Heart left ventricle (tissue), 13 donors: ENCODE data around the gene MYBPH.
A peak's percentile ranks its signal among the peaks of the same experiment; 100 is the strongest.

Experiments used
- POLR2A ChIP-seq, 2 donors: fragments of 450-650 bp; IDR thresholded peaks; one replicate each; pipeline ENCODE4 v1.6.1; 2017; ENCODE audit warnings: antibody characterized with exemption in 2 of 2, mild to moderate bottlenecking in 2 of 2, moderate library complexity in 2 of 2
- TF ChIP-seq, protein P1 (sequence below), 12 donors: fragments of 200-600 bp; sonication (generic) in 4 of 12; IDR thresholded peaks; one replicate each; pipeline versions ENCODE4 v1.5.0 to v1.8.0; 2018 to 2022; ENCODE audit warnings: antibody characterized with exemption in 12 of 12, mild to moderate bottlenecking in 5 of 12
- donor health status: ischemic (EF 13 %, LVEDD 7.1; RV severe dilation, severe dysfunction).
- donor health status: DM: no; HTN: yes; CAD: no.
- donor health status: DM: no; HTN: no; CAD: no.
- donor health status: ischemic (EF 25% LVEDD 6.9; RV normal size, moderate dysfunction).
- donor health status: ischemic (EF 25% LVEDD 5.7; RV mildly dilated, moderate dysfunction).
- donor health status: ischemic (EF 35%, LVEDD 5.7; RV mildly dilated, moderate dysfunction).
- donor health status: nonischemic (EF 11% LVEDD 7.7; RV severe dilation, severe dysfunction).
- donor health status: DM: yes; HTN: yes; CAD: no.
- donor health status: PGD.
- donor health status: ischemic (EF 29% LVEDD 5.4; RV normal size, mild dysfunction).
- donor health status: nonischemic (EF 23%, LVEDD 6.1; RV moderate dilation, normal function).

GRCh38 chr1:203216274-203217138 is 40.9 kb upstream of the MYBPH start:
- no peak for TF ChIP-seq POLR2A (IDR thresholded peaks at IDR 0.05)
- TF ChIP-seq, protein P1, sequence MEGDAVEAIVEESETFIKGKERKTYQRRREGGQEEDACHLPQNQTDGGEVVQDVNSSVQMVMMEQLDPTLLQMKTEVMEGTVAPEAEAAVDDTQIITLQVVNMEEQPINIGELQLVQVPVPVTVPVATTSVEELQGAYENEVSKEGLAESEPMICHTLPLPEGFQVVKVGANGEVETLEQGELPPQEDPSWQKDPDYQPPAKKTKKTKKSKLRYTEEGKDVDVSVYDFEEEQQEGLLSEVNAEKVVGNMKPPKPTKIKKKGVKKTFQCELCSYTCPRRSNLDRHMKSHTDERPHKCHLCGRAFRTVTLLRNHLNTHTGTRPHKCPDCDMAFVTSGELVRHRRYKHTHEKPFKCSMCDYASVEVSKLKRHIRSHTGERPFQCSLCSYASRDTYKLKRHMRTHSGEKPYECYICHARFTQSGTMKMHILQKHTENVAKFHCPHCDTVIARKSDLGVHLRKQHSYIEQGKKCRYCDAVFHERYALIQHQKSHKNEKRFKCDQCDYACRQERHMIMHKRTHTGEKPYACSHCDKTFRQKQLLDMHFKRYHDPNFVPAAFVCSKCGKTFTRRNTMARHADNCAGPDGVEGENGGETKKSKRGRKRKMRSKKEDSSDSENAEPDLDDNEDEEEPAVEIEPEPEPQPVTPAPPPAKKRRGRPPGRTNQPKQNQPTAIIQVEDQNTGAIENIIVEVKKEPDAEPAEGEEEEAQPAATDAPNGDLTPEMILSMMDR (IDR thresholded peaks at IDR 0.05) = peak; percentile 69 to 88 (median 82)
